Measurements from ENCODE around the gene ESRRB. TPM values are rescaled to one million over a fixed set of nuclear protein-coding genes. Genes with fewer than 3 reads are reported as not detected.
A peak's percentile ranks its signal among the peaks of the same experiment; 100 is the strongest.

ESRRB gene
- polyA plus RNA-seq, 6 donors from 2014 or later: not detected

GRCh38 chr14:76395161-76395560 is 19.2 kb downstream of the ESRRB start:
- peaks cover 4 to 33% (median 24%) of the 10 kb centered on the region in 3 donors for H3K27me3 Mint-ChIP-seq
- H3K9me3 Mint-ChIP-seq: no peaks in the 10 kb centered on the region
- ATAC-seq (ENCODE audit: low read depth in 2 of 2) (no peak), DNase-seq (no peak)
- no peak overlapping the region for H3K4me3 Mint-ChIP-seq
- no peaks in the 10 kb centered on the region for H3K4me1 Mint-ChIP-seq
- no peak overlapping the region for H3K27ac Mint-ChIP-seq
- no peaks in the 10 kb centered on the region for H3K36me3 Mint-ChIP-seq

GRCh38 chr14:76396714-76397187 is 20.8 kb downstream of the ESRRB start:
- ATAC-seq (ENCODE audit: low read depth in 2 of 2): no peak

GRCh38 chr14:76405627-76406026 is 29.7 kb downstream of the ESRRB start:
- peaks cover 0 to 2% (median 0%) of the 10 kb centered on the region in 7 donors for H3K9me3 Mint-ChIP-seq
- peaks cover 16 to 62% (median 30%) of the 10 kb centered on the region in 3 donors for H3K27me3 Mint-ChIP-seq
- no peak for DNase-seq
- H3K4me3 Mint-ChIP-seq: no peak overlapping the region
- ATAC-seq (ENCODE audit: low read depth in 2 of 2): no peak
- no peaks in the 10 kb centered on the region for H3K36me3 Mint-ChIP-seq
- no peaks in the 10 kb centered on the region for H3K4me1 Mint-ChIP-seq
- no peak overlapping the region for H3K27ac Mint-ChIP-seq

More at GRCh38 chr14:76396714-76397187, 20.8 kb downstream of the ESRRB start:
- Mint-ChIP-seq H3K4me3 (no peak overlapping the region), H3K4me1 (no peaks in the 10 kb centered on the region), H3K27ac (no peak overlapping the region), H3K36me3 (no peaks in the 10 kb centered on the region), H3K27me3 (peaks cover 8 to 28% (median 20%) of the 10 kb centered on the region in 3 donors), H3K9me3 (peaks cover 0 to under 1% (median 0%) of the 10 kb centered on the region in 7 donors)
- no peak for DNase-seq

DNA sequence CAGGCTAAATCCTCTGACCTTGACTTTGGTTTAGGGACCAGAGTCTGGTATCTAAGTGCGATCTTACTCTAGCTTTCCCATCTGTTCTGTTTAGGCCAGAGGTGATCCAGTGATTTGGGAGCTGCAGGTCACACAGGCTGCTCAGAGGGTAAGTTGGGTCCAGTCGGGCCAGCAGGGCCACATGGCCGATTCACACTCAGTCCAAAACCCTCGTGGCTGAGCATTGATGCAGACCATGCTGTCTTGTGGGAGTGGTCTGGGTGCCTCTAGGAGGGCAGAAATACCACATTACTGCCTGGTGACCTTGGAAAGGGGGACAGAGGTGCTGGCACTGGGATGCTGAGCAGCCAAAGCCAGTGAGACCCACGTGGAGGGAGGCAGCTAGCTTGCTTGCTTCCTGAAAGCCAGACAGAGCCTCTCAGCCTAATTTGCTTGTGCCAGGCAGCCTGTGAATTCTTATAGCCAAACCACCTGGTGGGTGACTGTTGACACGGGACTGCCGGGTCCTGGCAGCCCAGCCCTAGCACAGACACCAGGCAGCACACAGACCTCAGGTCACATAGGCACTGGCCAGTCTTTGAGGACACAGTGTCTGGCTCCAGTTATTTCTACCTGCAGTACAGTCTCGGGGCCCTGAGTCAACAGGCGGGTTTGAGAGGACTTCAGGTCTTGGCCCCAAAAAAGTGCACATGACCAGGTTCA is 31.7 kb downstream of the ESRRB start:
- Mint-ChIP-seq H3K4me3 (no peak overlapping the region), H3K27me3 (peaks cover 20 to 71% (median 25%) of the 10 kb centered on the region in 3 donors), H3K36me3 (no peaks in the 10 kb centered on the region), H3K4me1 (no peaks in the 10 kb centered on the region), H3K9me3 (no peaks in the 10 kb centered on the region), H3K27ac (no peak overlapping the region)
- DNase-seq (no peak), ATAC-seq (ENCODE audit: low read depth in 2 of 2) (no peak)

DNA sequence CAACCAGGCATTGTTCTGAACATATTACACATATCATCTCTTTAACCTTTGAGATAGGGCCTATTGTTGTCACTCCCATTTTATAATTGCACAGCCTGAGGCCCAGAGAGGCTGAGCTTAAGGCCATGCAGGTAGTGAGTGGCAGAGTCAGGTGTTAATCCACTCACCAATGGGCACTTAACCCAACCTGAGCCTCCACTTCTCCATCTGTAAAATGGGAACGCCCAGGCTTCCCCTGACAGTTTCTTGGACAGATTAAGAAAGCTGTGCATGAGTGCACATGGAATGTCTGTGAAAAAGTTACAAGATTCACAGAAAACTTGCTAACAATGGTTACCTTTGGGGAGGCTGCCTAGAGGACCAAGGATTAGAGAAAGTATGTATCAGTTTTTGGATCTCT is 32.9 kb downstream of the ESRRB start:
- H3K4me1 Mint-ChIP-seq: peaks cover 0 to 3% (median 0%) of the 10 kb centered on the region in 3 donors
- no peaks in the 10 kb centered on the region for H3K36me3 Mint-ChIP-seq
- no peak overlapping the region for H3K4me3 Mint-ChIP-seq
- H3K27me3 Mint-ChIP-seq: peaks cover 22 to 71% (median 26%) of the 10 kb centered on the region in 3 donors
- no peak for DNase-seq
- H3K9me3 Mint-ChIP-seq: no peaks in the 10 kb centered on the region
- H3K27ac Mint-ChIP-seq: no peak overlapping the region
- no peak for ATAC-seq (ENCODE audit: low read depth in 2 of 2)

DNA sequence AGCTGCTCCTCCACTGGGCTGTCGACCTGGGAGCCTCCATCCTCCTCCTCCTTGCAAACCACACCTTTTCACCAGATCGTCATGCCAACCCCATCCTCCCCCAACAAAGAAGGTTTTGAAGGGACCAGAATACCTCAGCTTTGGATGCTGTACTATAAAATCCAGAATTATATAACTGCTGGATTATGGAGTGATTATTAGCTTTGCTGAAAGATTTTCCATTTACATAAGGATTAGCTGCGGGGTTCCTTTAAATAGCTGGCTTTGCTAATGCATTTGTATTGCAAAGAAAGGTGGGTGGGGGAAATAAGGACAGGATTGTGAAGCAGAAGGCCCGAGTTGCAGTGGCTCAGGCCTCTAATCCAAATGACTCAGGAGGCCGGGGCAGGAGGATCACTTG is 36.6 kb downstream of the ESRRB start:
- no peaks in the 10 kb centered on the region for H3K9me3 Mint-ChIP-seq
- peaks cover 42 to 75% (median 53%) of the 10 kb centered on the region in 3 donors for H3K27me3 Mint-ChIP-seq
- H3K36me3 Mint-ChIP-seq: no peaks in the 10 kb centered on the region
- DNase-seq (no peak), ATAC-seq (ENCODE audit: low read depth in 2 of 2) (no peak)
- no peak overlapping the region for H3K4me3 Mint-ChIP-seq
- H3K4me1 Mint-ChIP-seq: peaks cover 4 to 7% (median 4%) of the 10 kb centered on the region in 3 donors
- no peak overlapping the region for H3K27ac Mint-ChIP-seq

DNA sequence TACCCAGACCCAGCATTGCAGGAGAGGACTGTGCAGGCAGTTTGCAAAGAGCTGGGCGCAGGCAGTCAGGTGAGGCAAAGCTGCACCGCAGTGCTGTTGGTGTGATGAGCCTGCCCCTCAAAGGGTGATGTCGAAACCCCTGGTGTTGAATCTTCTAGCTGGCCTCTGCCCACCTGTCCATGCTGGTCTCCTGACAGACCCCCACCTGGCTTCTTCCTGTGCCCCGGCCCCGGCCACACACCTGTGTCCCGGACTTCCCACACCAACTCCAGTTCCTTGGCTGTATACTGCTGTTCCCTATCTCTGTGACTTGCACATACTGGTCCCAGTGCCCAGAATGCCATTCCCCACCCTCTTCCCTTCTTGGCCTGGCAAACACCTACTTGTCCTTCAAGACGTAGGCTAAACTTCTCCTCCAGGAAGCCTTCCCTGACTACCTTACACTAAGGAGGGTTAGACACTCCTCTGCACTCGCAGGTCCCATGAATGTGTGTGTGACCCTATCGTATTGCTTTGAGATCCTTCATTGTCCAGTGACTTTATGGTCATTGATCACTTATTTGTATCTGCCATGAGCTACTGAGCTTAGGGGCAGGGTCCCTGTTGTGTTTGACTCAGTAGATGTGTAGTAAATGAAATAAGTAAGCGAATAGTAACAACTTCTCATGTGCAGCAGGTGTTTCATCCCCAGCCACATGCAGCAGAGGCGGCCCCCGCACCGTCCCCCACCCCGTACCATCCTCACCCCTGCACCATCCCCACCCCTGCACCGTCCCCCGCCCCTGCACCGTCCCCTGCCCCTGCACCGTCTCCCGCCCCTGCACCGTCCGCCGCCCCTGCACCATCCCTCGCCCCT is 37.4 kb downstream of the ESRRB start:
- peaks cover 4 to 7% (median 4%) of the 10 kb centered on the region in 3 donors for H3K4me1 Mint-ChIP-seq
- H3K9me3 Mint-ChIP-seq: no peaks in the 10 kb centered on the region
- no peaks in the 10 kb centered on the region for H3K36me3 Mint-ChIP-seq
- DNase-seq: no peak
- H3K4me3 Mint-ChIP-seq: peak overlapping the region in 1 of 8 donors; percentile 11
- H3K27me3 Mint-ChIP-seq: peaks cover 44 to 69% (median 56%) of the 10 kb centered on the region in 3 donors
- no peak for ATAC-seq (ENCODE audit: low read depth in 2 of 2)
- H3K27ac Mint-ChIP-seq: peak overlapping the region in 1 of 6 donors; percentile 42

DNA sequence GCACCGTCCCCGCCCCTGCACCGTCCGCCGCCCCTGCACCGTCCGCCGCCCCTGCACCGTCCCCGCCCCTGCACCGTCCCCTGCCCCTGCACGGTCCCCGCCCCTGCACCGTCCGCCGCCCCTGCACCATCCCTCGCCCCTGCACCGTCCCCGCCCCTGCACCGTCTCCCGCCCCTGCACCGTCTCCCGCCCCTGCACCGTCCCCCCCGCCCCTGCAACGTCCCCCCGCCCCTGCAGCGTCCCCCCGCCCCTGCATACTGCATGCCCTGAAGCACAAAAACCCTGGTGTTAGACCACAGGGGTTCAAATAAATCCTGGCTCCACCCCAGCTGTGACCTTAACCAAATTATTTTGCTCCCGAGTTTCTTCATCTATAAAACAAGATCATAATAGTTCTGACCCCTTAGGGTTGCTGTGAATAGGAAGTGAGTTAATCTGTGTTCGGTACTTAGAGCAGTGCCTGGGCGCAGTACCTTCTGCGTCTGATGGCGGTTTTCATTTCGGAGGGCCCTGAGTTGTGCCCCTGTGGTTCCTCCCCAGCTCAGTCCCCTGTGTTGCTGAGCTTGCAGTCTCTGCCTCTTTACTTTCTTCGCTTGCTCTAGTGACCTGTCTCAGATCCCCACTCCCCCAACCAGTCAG is 38.1 kb downstream of the ESRRB start:
- ATAC-seq (ENCODE audit: low read depth in 2 of 2): no peak

DNA sequence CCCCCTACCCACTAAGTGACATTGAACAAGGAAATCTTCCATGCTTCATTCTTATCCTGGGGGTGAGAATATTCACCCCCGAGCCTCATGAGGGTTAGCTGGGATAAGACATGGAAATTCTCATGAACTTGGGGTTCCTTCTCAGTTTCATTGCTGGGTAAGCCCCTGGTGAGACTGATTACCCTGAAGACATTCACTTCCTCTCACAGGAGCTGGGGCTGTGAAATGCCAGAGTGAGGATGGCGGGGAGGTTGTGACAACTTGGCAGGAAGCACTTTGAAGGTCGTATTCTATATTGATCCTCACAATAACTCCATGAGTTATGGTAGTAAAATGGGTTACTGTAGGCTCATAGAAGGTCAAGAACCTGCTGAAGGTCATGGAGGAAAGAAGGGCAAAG is 43.5 kb downstream of the ESRRB start:
- ATAC-seq (ENCODE audit: low read depth in 2 of 2): no peak
- no peaks in the 10 kb centered on the region for H3K9me3 Mint-ChIP-seq
- peaks cover 0 to under 1% (median under 1%) of the 10 kb centered on the region in 3 donors for H3K4me1 Mint-ChIP-seq
- H3K4me3 Mint-ChIP-seq: no peak overlapping the region
- no peaks in the 10 kb centered on the region for H3K36me3 Mint-ChIP-seq
- peak overlapping the region in 1 of 6 donors; percentile 44 for H3K27ac Mint-ChIP-seq
- DNase-seq: no peak
- peaks cover 23 to 40% (median 32%) of the 10 kb centered on the region in 3 donors for H3K27me3 Mint-ChIP-seq

More for the DNA sequence above, 38.1 kb downstream of the ESRRB start:
- Mint-ChIP-seq H3K27ac (no peak overlapping the region), H3K4me3 (peak overlapping the region in 1 of 8 donors; percentile 29), H3K4me1 (peaks cover 4 to 7% (median 4%) of the 10 kb centered on the region in 3 donors), H3K27me3 (peaks cover 44 to 65% (median 56%) of the 10 kb centered on the region in 3 donors), H3K9me3 (no peaks in the 10 kb centered on the region), H3K36me3 (no peaks in the 10 kb centered on the region)
- no peak for DNase-seq

- Mint-ChIP-seq H3K36me3 (no peaks in the 10 kb centered on the region), H3K9me3 (peaks cover 0 to 4% (median under 1%) of the 10 kb centered on the region in 7 donors), H3K4me3 (peak overlapping the region in 1 of 8 donors; percentile 57), H3K27me3 (peaks cover 13 to 30% (median 25%) of the 10 kb centered on the region in 3 donors), H3K27ac (no peak overlapping the region), H3K4me1 (no peaks in the 10 kb centered on the region)
- ATAC-seq (ENCODE audit: low read depth in 2 of 2) (no peak), DNase-seq (no peak)
These were observed 44.9 kb downstream of the ESRRB start for GRCh38 chr14:76420827-76421226.

- Mint-ChIP-seq H3K36me3 (no peaks in the 10 kb centered on the region), H3K9me3 (peaks cover 0 to 7% (median 3%) of the 10 kb centered on the region in 7 donors), H3K27me3 (peaks cover 8 to 34% (median 26%) of the 10 kb centered on the region in 3 donors), H3K4me1 (no peaks in the 10 kb centered on the region), H3K27ac (no peak overlapping the region), H3K4me3 (no peak overlapping the region)
- DNase-seq: no peak
- ATAC-seq (ENCODE audit: low read depth in 2 of 2): no peak
These were observed 45.7 kb downstream of the ESRRB start for GRCh38 chr14:76421662-76422061.

- no peak for DNase-seq
- peaks cover 10 to 25% (median 23%) of the 10 kb centered on the region in 3 donors for H3K27me3 Mint-ChIP-seq
- no peak overlapping the region for H3K4me3 Mint-ChIP-seq
- H3K36me3 Mint-ChIP-seq: no peaks in the 10 kb centered on the region
- peaks cover 0 to 7% (median 3%) of the 10 kb centered on the region in 7 donors for H3K9me3 Mint-ChIP-seq
- no peak for ATAC-seq (ENCODE audit: low read depth in 2 of 2)
- H3K4me1 Mint-ChIP-seq: no peaks in the 10 kb centered on the region
- H3K27ac Mint-ChIP-seq: no peak overlapping the region
These were observed 46.7 kb downstream of the ESRRB start for GRCh38 chr14:76422662-76423061.

DNA sequence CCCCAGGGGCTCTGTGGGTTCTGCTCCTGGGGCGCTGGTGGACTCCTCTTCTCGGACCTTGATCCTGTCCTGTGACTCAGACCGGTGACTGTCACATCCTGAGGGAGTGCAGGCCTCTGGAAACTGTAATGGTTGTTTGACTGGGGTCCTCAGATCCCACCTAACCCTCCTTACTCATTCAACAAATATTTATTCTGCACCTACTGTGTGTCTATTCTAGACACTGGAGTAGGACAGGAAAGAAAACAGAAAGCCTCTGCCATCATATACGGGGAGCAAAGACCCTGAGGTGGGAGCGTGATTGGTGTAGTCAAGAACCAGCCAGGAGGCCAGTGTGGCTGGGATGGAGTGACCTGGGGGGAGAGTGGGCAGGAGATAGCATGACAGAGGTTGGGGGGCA is 47.6 kb downstream of the ESRRB start:
- Mint-ChIP-seq H3K4me1 (no peaks in the 10 kb centered on the region), H3K36me3 (no peaks in the 10 kb centered on the region), H3K27ac (no peak overlapping the region), H3K27me3 (peaks cover 6 to 24% (median 23%) of the 10 kb centered on the region in 3 donors), H3K9me3 (peaks cover 0 to 7% (median 3%) of the 10 kb centered on the region in 7 donors), H3K4me3 (no peak overlapping the region)
- ATAC-seq (ENCODE audit: low read depth in 2 of 2): no peak
- DNase-seq: no peak
